ENCODE data around the gene LRP1B.

- TF ChIP-seq GATA2 (IDR thresholded peaks at IDR 0.05; ENCODE audit: low read depth, low read length) (no peak), GATA3 (IDR thresholded peaks at IDR 0.05; ENCODE audit: low read depth, low read length) (no peak)
Measured at GRCh38 chr2:141570474-141571131, 560.2 kb downstream of the LRP1B start.
